ENCODE data around the gene IKBKG. TPM values are rescaled to one million over a fixed set of nuclear protein-coding genes. Genes with fewer than 3 reads are reported as not detected.

The IKBKG gene
- total and polyA plus RNA-seq, 2 of the 8 experiments (the other 6 are each of a cell fraction or from before 2014, with no cell fraction given) = 17.5 to 18.1 TPM

- Histone ChIP-seq H3K4ac (replicated peaks; ENCODE audit: insufficient read length, low read depth, low read length) (no peak overlapping the region), H3K27ac (ENCODE audit: low read depth, low read length) (no peak overlapping the region), H2BK120ac (replicated peaks; ENCODE audit: low read depth, low read length) (no peak overlapping the region), H3K79me2 (ENCODE audit: control insufficient read depth in 1 of 2, insufficient read depth in 2 of 2, low read length in 2 of 2) (no peaks in the 10 kb centered on the region), H3K23ac (ENCODE audit: insufficient read length) (no peak overlapping the region), H2BK15ac (ENCODE audit: low read length) (no peak overlapping the region), H3K4me1 (replicated peaks in 1 of 4; ENCODE audit: control insufficient read depth in 3 of 4, insufficient read depth in 4 of 4, low read length in 3 of 4) (peaks cover 0 to 10% (median 0%) of the 10 kb centered on the region in 4 experiments; a peak in 4 of 7 replicates), H3K23me2 (ENCODE audit: low read depth, low read length) (no peaks in the 10 kb centered on the region), H3K79me1 (ENCODE audit: low read depth, low read length) (no peaks in the 10 kb centered on the region), H3K9me3 (ENCODE audit: insufficient read depth in 2 of 2, low read depth in 1 of 2, low read length in 1 of 2) (peaks cover 3 to 8% of the 10 kb centered on the region in 2 experiments), H3K4me3 (ENCODE audit: extremely low read depth in 1 of 4, insufficient read depth in 2 of 4, low read depth in 3 of 4, low read length in 4 of 4) (no peak overlapping the region), H2BK5ac (ENCODE audit: low read depth, low read length) (no peak overlapping the region), H2BK20ac (ENCODE audit: low read length) (no peak overlapping the region), H3K14ac (ENCODE audit: insufficient read length) (no peak overlapping the region), H3K56ac (replicated peaks; ENCODE audit: insufficient read length, low read depth, low read length) (no peak overlapping the region), H3K9ac (replicated peaks in 1 of 4; ENCODE audit: extremely low read depth in 1 of 4, low read depth in 3 of 4, low read length in 3 of 4) (no peak overlapping the region), H2AK5ac (ENCODE audit: low read depth, low read length) (0 out of 2 replicates have a peak overlapping the region, but pooled peaks have one; percentile 39), H4K20me1 (replicated peaks in 1 of 2; ENCODE audit: control insufficient read depth in 1 of 2, insufficient read depth in 2 of 2, low read length in 2 of 2) (no peaks in the 10 kb centered on the region), H2BK12ac (ENCODE audit: low read depth, low read length) (0 out of 2 replicates have a peak overlapping the region, but pooled peaks have one; percentile 17), H4K8ac (ENCODE audit: extremely low read depth, insufficient read depth, low read length) (no peak overlapping the region), H3K36me3 (ENCODE audit: control insufficient read depth in 2 of 4, insufficient read depth in 4 of 4, low read length in 3 of 4) (no peaks in the 10 kb centered on the region), H2AFZ (ENCODE audit: low read length) (no peak overlapping the region), H4K5ac (ENCODE audit: insufficient read length, low read depth, low read length) (no peak overlapping the region), H3K18ac (ENCODE audit: extremely low read depth, low read length) (no peak overlapping the region; the same call in 1 of the 2 replicates), H3K4me2 (ENCODE audit: insufficient read depth in 1 of 2, low read depth in 2 of 2, low read length in 2 of 2) (no peak overlapping the region; a peak in 1 of 4 replicates), H4K91ac (replicated peaks; ENCODE audit: insufficient read length, low read length) (no peak overlapping the region), H3K27me3 (replicated peaks in 1 of 4; ENCODE audit: control insufficient read depth in 3 of 4, extremely low read depth in 1 of 4, insufficient read depth in 3 of 4, low read length in 3 of 4) (no peaks in the 10 kb centered on the region)
- TF ChIP-seq, protein P1, sequence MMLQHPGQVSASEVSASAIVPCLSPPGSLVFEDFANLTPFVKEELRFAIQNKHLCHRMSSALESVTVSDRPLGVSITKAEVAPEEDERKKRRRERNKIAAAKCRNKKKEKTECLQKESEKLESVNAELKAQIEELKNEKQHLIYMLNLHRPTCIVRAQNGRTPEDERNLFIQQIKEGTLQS (IDR thresholded peaks at IDR 0.05; ENCODE audit: insufficient read depth, low read depth, low read length) = no peak
- TF ChIP-seq TBP (IDR thresholded peaks at IDR 0.05; ENCODE audit: low read depth, low read length) = no peak
- no peak for TF ChIP-seq JUN (IDR thresholded peaks at IDR 0.05; ENCODE audit: low read depth, low read length)
- no peak for TF ChIP-seq CTBP2 (IDR thresholded peaks at IDR 0.05; ENCODE audit: borderline replicate concordance, insufficient read depth, insufficient read length, low read length)
- TF ChIP-seq RBBP5 (IDR thresholded peaks at IDR 0.05; ENCODE audit: borderline replicate concordance, low read depth, low read length) = no peak
- TF ChIP-seq SAP30 (IDR thresholded peaks at IDR 0.05; ENCODE audit: insufficient read depth, insufficient replicate concordance, low read length) = no peak
- TF ChIP-seq POU5F1 (IDR thresholded peaks at IDR 0.05; ENCODE audit: low read depth, low read length) = no peak
- TF ChIP-seq, protein P2, sequence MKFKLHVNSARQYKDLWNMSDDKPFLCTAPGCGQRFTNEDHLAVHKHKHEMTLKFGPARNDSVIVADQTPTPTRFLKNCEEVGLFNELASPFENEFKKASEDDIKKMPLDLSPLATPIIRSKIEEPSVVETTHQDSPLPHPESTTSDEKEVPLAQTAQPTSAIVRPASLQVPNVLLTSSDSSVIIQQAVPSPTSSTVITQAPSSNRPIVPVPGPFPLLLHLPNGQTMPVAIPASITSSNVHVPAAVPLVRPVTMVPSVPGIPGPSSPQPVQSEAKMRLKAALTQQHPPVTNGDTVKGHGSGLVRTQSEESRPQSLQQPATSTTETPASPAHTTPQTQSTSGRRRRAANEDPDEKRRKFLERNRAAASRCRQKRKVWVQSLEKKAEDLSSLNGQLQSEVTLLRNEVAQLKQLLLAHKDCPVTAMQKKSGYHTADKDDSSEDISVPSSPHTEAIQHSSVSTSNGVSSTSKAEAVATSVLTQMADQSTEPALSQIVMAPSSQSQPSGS (IDR thresholded peaks at IDR 0.05; ENCODE audit: low read length) = no peak
- TF ChIP-seq SP2 (IDR thresholded peaks at IDR 0.05; ENCODE audit: low read length) = no peak
- no peak for TF ChIP-seq E2F6 (IDR thresholded peaks at IDR 0.05)
- ChIA-PET CTCF (ENCODE audit: partially characterized antibody) (interaction anchor here (0.8 kb wide), 1 partner anchor 243 kb away, joined by 3 read pairs; no protein-coding TSS in a partner anchor), POLR2A (ENCODE audit: partially characterized antibody) (no interaction called here)
- WGBS, 2 experiments (ENCODE audit: extremely low coverage in 1 of 2, insufficient coverage in 1 of 2, insufficient read length in 1 of 2, insufficient replicate concordance in 2 of 2, low coverage in 1 of 2, low lambda C conversion rate in 2 of 2, missing lambda C conversion rate in 1 of 2) = 100% methylated on average over 2 of the region's 12 CpGs; no CpG with 5 or more reads in 1 of the 2 experiments
- FAIRE-seq = no peak
- no peak for DNase-seq (ENCODE audit: low read depth in 1 of 2, low spot score in 2 of 2)
These were observed 49.8 kb downstream of the IKBKG start for GRCh38 chrX:154597221-154597620.

Measured in H1 (cell line).